ENCODE results near the gene CCDC170. TPM values are rescaled to one million over a fixed set of nuclear protein-coding genes. Genes with fewer than 3 reads are reported as not detected.

Gene CCDC170
- total and polyA plus RNA-seq, 9 of the 15 experiments (the other 6 are each of a cell fraction or from before 2014, with no cell fraction given), result 0.01 to 0.18 (median 0.05) TPM; not detected in 6

GRCh38 chr6:151634336-151634720 lies 140.5 kb downstream of the CCDC170 start:
- no peaks in the 10 kb centered on the region for H3K4me1 ChIP-seq (replicated peaks in 1 of 2; ENCODE audit: control insufficient read depth in 2 of 2, insufficient read depth in 2 of 2, low read length in 2 of 2)
- no peak overlapping the region for H2AFZ ChIP-seq (ENCODE audit: low read depth, low read length)
- no peak overlapping the region for H3K4me3 ChIP-seq
- no peak for FAIRE-seq
- 0% methylated on average over 3 of the region's 3 CpGs for WGBS (ENCODE audit: insufficient coverage, low coverage, missing lambda C conversion rate)
- no TSS peak for BruUV-seq (replicated peaks)
- H3K9ac ChIP-seq (ENCODE audit: insufficient read depth in 1 of 2, low read depth in 2 of 2, low read length in 2 of 2), result no peak overlapping the region
- ATAC-seq, result no peak
- POLR2A ChIA-PET, result no interaction called here
- no peaks in the 10 kb centered on the region for H3K27me3 ChIP-seq (ENCODE audit: control insufficient read depth in 2 of 2, insufficient read depth in 2 of 2, low read length in 2 of 2)
- no peaks in the 10 kb centered on the region for H3K79me2 ChIP-seq (ENCODE audit: control insufficient read depth, insufficient read depth, low read length)
- H3K9me3 ChIP-seq (replicated peaks; ENCODE audit: control insufficient read depth, insufficient read depth, low read depth, low read length), result no peaks in the 10 kb centered on the region
- in situ Hi-C loops (cut with MboI) (no loop called here), intact Hi-C loops (cut with micrococcal nuclease) (no loop called here)
- DNase-seq (ENCODE audit: extremely low read depth in 1 of 4, low spot score in 3 of 4), result no peak
- H3K4me2 ChIP-seq (ENCODE audit: insufficient read depth, low read length), result no peak overlapping the region
- CTCF ChIA-PET (ENCODE audit: low intra/inter-chr PET ratio), result no interaction called here
- H3K36me3 ChIP-seq (ENCODE audit: control insufficient read depth, insufficient read depth, low read length), result no peaks in the 10 kb centered on the region
- H3K27ac ChIP-seq (ENCODE audit: extremely low read depth, low read depth, low read length), result no peak overlapping the region
- H4K20me1 ChIP-seq (replicated peaks; ENCODE audit: control insufficient read depth, insufficient read depth, low read length), result no peaks in the 10 kb centered on the region
- H3K9me1 ChIP-seq (ENCODE audit: control insufficient read depth, insufficient read depth, low read length), result no peaks in the 10 kb centered on the region
- TF ChIP-seq ZNF23 (CRISPR knock-in tag; IDR thresholded peaks at IDR 0.05), result no peak
- TF ChIP-seq ZEB2 (IDR thresholded peaks at IDR 0.05), result no peak

- POLR2A ChIA-PET, result no interaction called here
- Histone ChIP-seq H3K27me3 (ENCODE audit: control insufficient read depth in 2 of 2, insufficient read depth in 2 of 2, low read length in 2 of 2) (no peaks in the 10 kb centered on the region), H3K9me3 (replicated peaks; ENCODE audit: control insufficient read depth, insufficient read depth, low read depth, low read length) (no peaks in the 10 kb centered on the region), H3K79me2 (ENCODE audit: control insufficient read depth, insufficient read depth, low read length) (no peaks in the 10 kb centered on the region), H3K4me1 (replicated peaks in 1 of 2; ENCODE audit: control insufficient read depth in 2 of 2, insufficient read depth in 2 of 2, low read length in 2 of 2) (no peaks in the 10 kb centered on the region), H4K20me1 (replicated peaks; ENCODE audit: control insufficient read depth, insufficient read depth, low read length) (no peaks in the 10 kb centered on the region), H3K4me3 (no peak overlapping the region), H3K27ac (ENCODE audit: extremely low read depth, low read depth, low read length) (no peak overlapping the region), H3K36me3 (ENCODE audit: control insufficient read depth, insufficient read depth, low read length) (no peaks in the 10 kb centered on the region), H3K9me1 (ENCODE audit: control insufficient read depth, insufficient read depth, low read length) (no peaks in the 10 kb centered on the region), H3K9ac (ENCODE audit: insufficient read depth in 1 of 2, low read depth in 2 of 2, low read length in 2 of 2) (no peak overlapping the region), H2AFZ (ENCODE audit: low read depth, low read length) (no peak overlapping the region), H3K4me2 (ENCODE audit: insufficient read depth, low read length) (no peak overlapping the region)
- CTCF ChIA-PET (ENCODE audit: low intra/inter-chr PET ratio), result no interaction called here
- intact Hi-C loops (cut with micrococcal nuclease), result no loop called here
- BruUV-seq (replicated peaks), result no TSS peak
- in situ Hi-C loops (cut with MboI), result no loop called here
- 0% methylated on average over 3 of the region's 3 CpGs for WGBS (ENCODE audit: insufficient coverage, low coverage, missing lambda C conversion rate)
- ATAC-seq, result no peak
- TF ChIP-seq BRD9 (IDR thresholded peaks at IDR 0.05; ENCODE audit: low read depth, partially characterized antibody), result no peak
- FAIRE-seq, result no peak
- no peak for DNase-seq (ENCODE audit: extremely low read depth in 1 of 4, low spot score in 3 of 4)
Observed at GRCh38 chr6:151635741-151636140, 141.9 kb downstream of the CCDC170 start.
